Karpas-422 (cell line): Measurements from ENCODE around the gene CASKIN1. TPM values are rescaled to one million over a fixed set of nuclear protein-coding genes. Genes with fewer than 3 reads are reported as not detected.
A peak's percentile ranks its signal among the peaks of the same experiment; 100 is the strongest.
"Not testable (repeated sequence)": the region's sequence is repeated elsewhere in the genome, so short reads cannot be mapped to it uniquely, and the experiment has no call there.

Source experiments
- DNase-seq: peaks from one replicate; pipeline ENCODE4 v3.0.0-alpha.2; 2015
- H2AFZ ChIP-seq: fragments of 200-600 bp; sonication (generic); 2 replicates; pipeline ENCODE4 v1.6.1; 2014; ENCODE audit warnings: antibody characterized with exemption, low read length, mixed read lengths
- H3K27ac ChIP-seq: fragments of 200-600 bp; sonication (generic); 2 replicates; pipeline ENCODE4 v1.5.1; 2014; ENCODE audit warnings: mild to moderate bottlenecking, low read length, moderate library complexity
- H3K27me3 ChIP-seq: fragments of 200-600 bp; sonication (generic); 2 replicates; pipeline ENCODE4 v1.6.1; 2014; ENCODE audit warnings: low read length, mixed read lengths
- H3K36me3 ChIP-seq: fragments of 200-600 bp; sonication (generic); 2 replicates; pipeline ENCODE4 v1.6.1; 2014; ENCODE audit warnings: low read length, mixed read lengths; ENCODE audit not compliant: insufficient read depth
- H3K4me1 ChIP-seq: fragments of 200-600 bp; sonication (generic); 2 replicates; pipeline ENCODE4 v1.6.1; 2014; ENCODE audit warnings: mild to moderate bottlenecking, low read length, mixed read lengths
- H3K4me2 ChIP-seq: fragments of 200-600 bp; sonication (generic); 2 replicates; pipeline ENCODE4 v1.6.1; 2014; ENCODE audit warnings: low read length, low read depth, mild to moderate bottlenecking; ENCODE audit not compliant: poor library complexity, severe bottlenecking
- H3K4me3 ChIP-seq: fragments of 200-600 bp; sonication (generic); 2 replicates; pipeline ENCODE4 v1.5.1; 2014; ENCODE audit warnings: mild to moderate bottlenecking, antibody characterized with exemption, low read length, mixed read lengths
- H3K79me2 ChIP-seq: fragments of 200-600 bp; sonication (generic); 2 replicates; pipeline ENCODE4 v1.6.1; 2014; ENCODE audit warnings: mild to moderate bottlenecking, low read length, mixed read lengths
- H3K9ac ChIP-seq: fragments of 200-600 bp; sonication (generic); 2 replicates; pipeline ENCODE4 v1.6.0; 2014; ENCODE audit warnings: low read length
- H3K9me2 ChIP-seq: fragments of 200-600 bp; sonication (generic), shearing (Covaris generic); replicated peaks from 2 replicates; pipeline ENCODE4 v1.6.0; 2014; ENCODE audit warnings: mild to moderate bottlenecking, low read length, moderate library complexity; ENCODE audit not compliant: insufficient read depth
- H3K9me3 ChIP-seq: fragments of 300-700, 200-600 bp; sonication (generic); 2 replicates; pipeline ENCODE4 v1.6.1; 2014; ENCODE audit warnings: low read length, mixed read lengths
- H4K20me1 ChIP-seq: fragments of 200-600 bp; sonication (generic); 2 replicates; pipeline ENCODE4 v1.6.1; 2014; ENCODE audit warnings: mild to moderate bottlenecking, antibody characterized with exemption, low read length, low read depth; ENCODE audit not compliant: insufficient read depth
- total RNA-seq: library from RNA; depleted of rRNA; stranded (reverse); fragments of >200 nt; shearing (Covaris generic); gene quantifications from 2 replicates; pipeline ENCODE4 v1.2.3, GENCODE V29; 2014; ENCODE audit warnings: low replicate concordance

The CASKIN1 gene
- total RNA-seq, 1 experiment from 2014 or later = not detected

DNA sequence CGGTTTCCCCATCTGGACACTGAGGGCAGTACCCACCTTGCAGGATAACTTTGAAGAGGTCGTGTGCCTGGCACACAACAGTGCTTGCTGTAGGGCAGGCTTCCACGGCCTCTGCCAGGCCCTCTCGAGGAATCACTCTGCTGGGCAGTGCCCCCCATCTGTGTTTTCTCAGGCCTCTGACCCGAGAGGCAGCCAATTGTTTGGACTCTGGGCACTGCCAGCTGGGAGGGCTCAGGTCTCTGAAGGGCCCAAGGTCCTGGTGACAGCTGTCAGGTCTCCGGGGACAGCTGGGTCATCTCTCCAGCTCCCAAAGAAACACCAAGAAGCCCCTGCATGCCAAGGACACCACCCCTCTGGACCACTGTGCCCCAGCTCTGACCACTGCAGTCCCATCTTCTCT is 49.0 kb downstream of the CASKIN1 start:
- no peak overlapping the region for H2AFZ ChIP-seq
- peaks cover 17% of the 10 kb centered on the region; the same call in 1 of the 2 replicates for H4K20me1 ChIP-seq
- DNase-seq = no peak
- H3K9ac ChIP-seq = no peak overlapping the region
- 0 out of 2 replicates have a peak, but pooled peaks cover 4% of the 10 kb centered on the region for H3K36me3 ChIP-seq
- H3K4me3 ChIP-seq = no peak overlapping the region
- no peak overlapping the region for H3K27ac ChIP-seq
- H3K27me3 ChIP-seq = no peaks in the 10 kb centered on the region
- H3K9me3 ChIP-seq = no peaks in the 10 kb centered on the region
- H3K4me2 ChIP-seq = no peak overlapping the region
- H3K4me1 ChIP-seq = peaks cover 46% of the 10 kb centered on the region
- H3K79me2 ChIP-seq = no peaks in the 10 kb centered on the region
- H3K9me2 ChIP-seq = no peaks in the 10 kb centered on the region

DNA sequence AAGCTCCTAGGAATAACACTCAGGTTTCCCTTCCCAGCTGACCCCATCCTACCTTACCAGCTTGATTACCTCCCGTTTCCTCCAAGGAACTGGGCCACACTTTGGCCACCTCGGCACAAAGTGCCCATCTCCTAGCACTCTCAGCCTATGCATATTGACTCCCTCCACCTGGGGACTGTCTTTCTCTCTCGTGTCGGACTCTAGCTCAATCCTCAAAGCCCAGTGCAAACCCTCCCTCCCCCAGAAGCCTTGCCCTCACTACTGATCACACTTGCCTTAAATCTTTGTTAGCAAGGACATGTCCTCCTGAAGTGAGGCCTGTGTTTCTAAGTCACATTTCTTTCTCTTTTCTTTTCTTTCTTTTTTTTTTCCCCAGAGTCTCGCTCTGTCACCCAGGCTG is 50.6 kb downstream of the CASKIN1 start:
- Histone ChIP-seq H3K27me3 (no peaks in the 10 kb centered on the region), H3K4me1 (peaks cover 31% of the 10 kb centered on the region), H3K36me3 (no peaks in the 10 kb centered on the region), H3K9me2 (no peaks in the 10 kb centered on the region), H3K9ac (no peak overlapping the region), H3K4me2 (no peak overlapping the region), H4K20me1 (peaks cover 6% of the 10 kb centered on the region; the same call in 1 of the 2 replicates), H2AFZ (no peak overlapping the region), H3K79me2 (no peaks in the 10 kb centered on the region), H3K9me3 (no peaks in the 10 kb centered on the region), H3K27ac (no peak overlapping the region), H3K4me3 (no peak overlapping the region)
- no peak for DNase-seq

DNA sequence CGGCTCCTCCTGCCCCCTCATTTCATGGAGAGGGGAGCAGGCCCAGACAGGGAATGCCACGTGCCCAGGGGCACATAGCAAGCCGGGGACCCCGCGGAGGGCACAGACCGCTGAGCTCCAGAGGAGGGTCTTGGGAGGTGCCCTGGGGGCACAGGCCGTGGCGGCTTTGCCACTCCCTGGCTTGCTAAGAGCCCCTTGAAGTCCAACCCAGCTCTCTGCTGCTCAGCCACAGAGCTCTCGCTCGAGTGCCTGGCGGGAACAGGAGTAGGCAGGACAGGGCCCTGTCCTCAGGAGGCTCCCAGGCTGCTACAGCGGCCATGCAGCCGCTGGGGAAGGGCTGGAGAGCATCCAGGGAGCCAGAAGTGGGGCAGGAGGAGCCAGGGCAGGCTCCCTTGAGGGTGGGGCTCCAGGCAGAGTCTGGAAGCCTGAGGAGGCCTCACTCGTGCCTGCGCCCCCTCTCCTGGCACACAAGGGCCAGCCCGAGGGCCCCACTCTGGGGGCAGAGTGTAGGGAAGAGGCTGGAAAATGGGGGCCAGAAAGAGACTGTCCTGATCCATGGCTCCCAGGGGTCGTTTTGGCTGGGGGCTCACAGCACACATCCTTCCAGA is 52.4 kb downstream of the CASKIN1 start:
- Histone ChIP-seq H2AFZ (no peak overlapping the region), H3K27me3 (no peaks in the 10 kb centered on the region), H3K4me1 (peaks cover 12% of the 10 kb centered on the region), H3K9me3 (no peaks in the 10 kb centered on the region), H3K9me2 (no peaks in the 10 kb centered on the region), H3K9ac (no peak overlapping the region), H3K4me2 (no peak overlapping the region), H3K79me2 (no peaks in the 10 kb centered on the region), H4K20me1 (peaks cover 4% of the 10 kb centered on the region; the same call in 1 of the 2 replicates), H3K4me3 (no peak overlapping the region), H3K27ac (no peak overlapping the region), H3K36me3 (no peaks in the 10 kb centered on the region)
- no peak for DNase-seq

DNA sequence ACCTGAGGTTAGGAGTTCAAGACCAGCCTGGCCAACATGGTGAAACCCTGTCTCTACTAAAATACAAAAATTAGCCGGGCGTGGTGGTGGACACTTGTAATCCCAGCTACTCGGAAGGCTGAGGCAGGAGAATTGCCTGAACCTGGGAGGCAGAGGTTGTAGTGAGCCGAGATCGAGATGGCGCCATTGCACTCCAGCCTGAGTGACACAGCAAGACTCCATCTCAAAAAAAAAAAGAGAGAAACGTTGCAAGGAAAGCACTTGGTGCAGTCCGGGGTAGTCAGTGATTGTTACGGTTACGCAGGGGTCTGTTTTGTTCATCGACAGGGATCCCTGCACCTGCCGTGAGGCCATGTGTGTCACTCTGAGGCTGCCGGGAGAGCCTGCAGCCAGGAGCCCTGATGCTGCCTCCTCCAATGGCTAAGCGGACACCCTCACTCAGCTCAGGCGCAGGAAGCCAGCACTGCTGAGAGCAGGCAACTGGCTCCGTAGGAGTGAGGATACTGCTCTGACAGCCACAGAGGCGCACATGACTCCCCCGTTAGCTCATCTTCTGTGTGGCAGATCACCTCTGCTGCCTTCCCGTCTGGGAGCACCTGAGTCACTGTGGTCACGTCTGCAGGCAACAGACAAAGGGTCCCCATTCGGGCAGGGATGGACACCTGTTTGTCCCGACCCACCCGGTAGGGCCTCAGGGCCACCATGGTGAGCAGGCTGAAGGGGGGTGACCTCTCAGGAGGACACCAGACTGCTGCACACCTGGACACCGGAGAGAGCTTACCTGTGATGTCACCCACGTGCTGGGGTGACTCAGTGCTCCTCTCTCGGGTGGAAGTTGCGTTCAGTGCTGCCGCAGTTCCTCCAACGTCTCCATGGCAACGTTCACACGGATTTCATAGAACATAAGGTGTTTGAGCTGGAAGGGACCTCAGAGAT is 53.2 kb downstream of the CASKIN1 start:
- no peaks in the 10 kb centered on the region for H3K9me3 ChIP-seq
- H3K27me3 ChIP-seq = no peaks in the 10 kb centered on the region
- H3K36me3 ChIP-seq = no peaks in the 10 kb centered on the region
- DNase-seq = no peak
- H3K4me1 ChIP-seq = peaks cover 6% of the 10 kb centered on the region
- H3K79me2 ChIP-seq = no peaks in the 10 kb centered on the region
- no peak overlapping the region for H3K27ac ChIP-seq
- no peak overlapping the region for H2AFZ ChIP-seq
- peaks cover 4% of the 10 kb centered on the region; the same call in 1 of the 2 replicates for H4K20me1 ChIP-seq
- no peak overlapping the region for H3K4me2 ChIP-seq
- no peak overlapping the region for H3K4me3 ChIP-seq
- H3K9ac ChIP-seq = no peak overlapping the region
- H3K9me2 ChIP-seq = no peaks in the 10 kb centered on the region

DNA sequence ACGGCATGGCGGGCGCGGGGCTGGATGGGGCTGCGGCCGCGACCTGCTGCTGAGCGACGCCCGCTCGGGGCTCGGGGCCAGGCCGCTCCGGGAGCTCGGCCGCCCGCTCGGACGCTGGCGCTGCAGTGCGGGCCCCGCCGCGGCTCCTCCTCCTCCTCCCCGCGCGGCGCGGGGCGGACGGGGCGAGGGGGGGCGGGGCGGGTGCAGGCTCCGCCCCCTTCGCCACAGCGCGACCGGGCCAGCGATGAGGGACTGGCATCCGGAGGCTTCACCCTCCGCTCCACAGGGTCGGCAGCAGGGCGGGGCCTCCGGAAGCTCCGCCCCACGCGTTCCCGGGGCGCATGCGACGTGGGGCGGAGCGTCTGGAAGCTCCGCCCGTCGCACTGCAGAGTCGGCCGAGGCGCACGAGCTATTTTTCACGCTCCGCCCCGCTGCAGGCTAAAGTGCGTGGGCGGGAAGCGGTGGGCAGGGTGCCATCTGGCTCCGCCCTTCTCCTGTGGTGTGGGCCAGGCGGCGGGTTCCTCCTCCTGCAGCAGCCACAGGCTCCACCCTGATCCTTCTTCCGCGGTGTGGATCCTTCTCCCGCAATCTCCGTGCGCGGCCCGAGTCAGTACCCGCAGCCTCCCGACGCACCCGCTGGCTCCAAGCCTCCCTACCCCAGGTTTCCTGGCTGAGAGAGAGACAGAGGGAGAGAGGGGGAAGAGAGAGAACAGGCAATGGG is 60.5 kb downstream of the CASKIN1 start, which contains the start of gene PKD1:
Gene PKD1, minus strand, starts transcription at position 129 of the 721 bp plus-strand sequence. CDS start 209 bp downstream, outside the sequence.
- not testable (repeated sequence) for H4K20me1 ChIP-seq, H3K9me2 ChIP-seq, H3K27me3 ChIP-seq, H3K79me2 ChIP-seq, H3K4me1 ChIP-seq, H3K9me3 ChIP-seq, H3K36me3 ChIP-seq, H3K27ac ChIP-seq
- peak within 1 kb of the TSS; percentile 64 for H3K4me3 ChIP-seq
- H3K4me2 ChIP-seq = peak within 1 kb of the TSS; percentile 71
- H3K9ac ChIP-seq = peak within 1 kb of the TSS; percentile 71
- peak within 1 kb of the TSS; percentile 62; the same call in 1 of the 2 replicates for H2AFZ ChIP-seq
- peak; percentile 95 for DNase-seq

DNA sequence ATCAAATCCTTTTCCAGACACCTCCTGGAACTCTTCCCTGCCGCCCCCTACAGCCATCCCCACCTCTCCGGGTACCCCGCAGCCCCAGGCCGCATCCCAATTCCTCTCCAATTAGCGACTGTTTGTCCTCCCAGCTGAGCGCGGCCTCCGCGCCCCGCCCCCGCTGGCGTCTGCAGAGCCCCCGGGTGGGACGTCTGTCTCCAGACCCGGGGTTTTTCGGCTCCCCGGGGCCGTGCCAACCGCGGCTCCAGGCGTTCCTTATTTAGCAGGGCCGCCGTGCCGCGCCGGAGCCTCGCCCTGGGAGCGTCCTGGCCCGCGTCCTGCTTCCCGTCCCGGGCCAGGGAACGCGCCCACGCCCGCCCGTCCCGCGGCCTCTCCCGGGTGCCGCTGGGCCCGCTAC is 61.3 kb downstream of the CASKIN1 start:
- not testable (repeated sequence) for H3K9me3 ChIP-seq, H2AFZ ChIP-seq, DNase-seq, H3K79me2 ChIP-seq, H3K9me2 ChIP-seq, H3K27me3 ChIP-seq, H3K27ac ChIP-seq, H4K20me1 ChIP-seq, H3K4me1 ChIP-seq, H3K36me3 ChIP-seq
- peak overlapping the region; percentile 71 for H3K9ac ChIP-seq
- peak overlapping the region; percentile 60 for H3K4me2 ChIP-seq
- peak overlapping the region; percentile 63; the same call in 1 of the 2 replicates for H3K4me3 ChIP-seq

DNA sequence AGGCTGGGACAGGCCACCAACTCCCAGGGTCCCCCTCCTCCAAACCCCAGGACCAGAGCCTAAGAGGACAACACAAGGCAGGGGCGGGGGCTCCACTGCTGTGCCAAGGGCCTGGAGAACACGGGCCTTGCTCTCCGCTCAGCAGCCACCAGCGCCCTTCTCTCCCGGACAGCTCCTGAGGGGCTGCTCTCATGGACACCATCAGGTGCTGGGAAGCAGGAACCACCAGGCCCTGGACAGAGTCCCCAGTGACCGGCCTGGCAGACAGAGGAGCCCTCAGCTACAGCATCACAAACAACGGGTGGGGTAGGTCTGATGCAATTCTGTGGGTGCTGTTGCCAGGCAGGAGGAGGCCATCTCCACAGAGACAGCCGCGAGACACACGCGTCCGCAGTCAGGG is 62.6 kb downstream of the CASKIN1 start:
- H3K4me1 ChIP-seq = peaks cover 18% of the 10 kb centered on the region
- not testable (repeated sequence) for H3K9me2 ChIP-seq, H3K4me3 ChIP-seq, H2AFZ ChIP-seq, H3K36me3 ChIP-seq, H3K27ac ChIP-seq, H3K79me2 ChIP-seq, H3K4me2 ChIP-seq, H3K9me3 ChIP-seq, H3K9ac ChIP-seq, H3K27me3 ChIP-seq, H4K20me1 ChIP-seq, DNase-seq
